ENCODE results near the gene SLC2A6.
A peak's percentile ranks its signal among the peaks of the same experiment; 100 is the strongest.

The SLC2A6 gene

DNA sequence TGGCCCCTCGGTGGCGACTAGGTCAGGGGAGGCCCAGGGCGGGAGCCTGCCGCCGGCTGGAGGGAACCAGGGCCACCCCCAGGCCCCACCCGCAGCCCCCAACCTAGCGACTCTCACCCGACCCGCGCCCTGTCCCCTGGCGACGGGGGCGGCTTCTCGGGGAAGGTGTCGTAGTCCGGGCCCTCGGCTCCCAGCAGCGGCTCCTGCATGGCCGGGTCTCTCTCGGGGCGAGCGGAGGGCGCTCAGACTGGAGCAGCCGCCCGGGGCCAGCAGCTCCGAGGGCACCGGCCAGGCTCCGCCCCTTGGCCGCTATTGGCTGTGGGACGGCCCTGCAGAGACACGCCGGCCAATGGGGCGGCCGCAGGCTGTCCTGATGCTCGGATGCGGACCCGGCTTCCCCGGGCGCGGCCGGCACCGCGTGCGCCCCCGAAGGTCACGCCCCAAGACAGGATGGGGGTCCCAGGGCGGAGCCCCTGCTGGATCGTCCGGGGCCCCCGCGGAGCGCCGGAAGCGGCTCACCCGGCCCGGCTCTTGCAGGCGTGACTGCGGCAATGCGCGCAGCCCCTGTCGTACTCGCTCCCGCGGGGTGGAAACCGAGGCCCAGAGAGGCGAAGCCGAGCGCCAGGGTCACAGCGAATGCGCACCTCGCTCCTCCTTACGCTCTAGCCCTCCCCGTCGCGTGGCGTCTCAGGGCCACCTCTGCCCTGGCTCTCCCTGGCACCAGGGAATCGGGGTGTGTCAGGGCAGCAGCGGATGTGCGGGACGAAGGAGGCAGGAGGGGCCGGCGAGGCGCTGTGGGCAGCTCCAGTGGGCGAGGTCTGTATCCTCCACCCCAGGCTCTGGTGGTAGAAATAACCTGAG, at the start of gene SLC2A6:
Gene SLC2A6, minus strand, starts transcription at position 249 of the 861 bp plus-strand sequence. Its CDS starts 40 bp downstream, at position 209.
- peak; percentile 80 for DNase-seq

- DNase-seq: no peak
Observed at GRCh38 chr9:133528001-133528875, 49.3 kb upstream of the SLC2A6 start.

DNA sequence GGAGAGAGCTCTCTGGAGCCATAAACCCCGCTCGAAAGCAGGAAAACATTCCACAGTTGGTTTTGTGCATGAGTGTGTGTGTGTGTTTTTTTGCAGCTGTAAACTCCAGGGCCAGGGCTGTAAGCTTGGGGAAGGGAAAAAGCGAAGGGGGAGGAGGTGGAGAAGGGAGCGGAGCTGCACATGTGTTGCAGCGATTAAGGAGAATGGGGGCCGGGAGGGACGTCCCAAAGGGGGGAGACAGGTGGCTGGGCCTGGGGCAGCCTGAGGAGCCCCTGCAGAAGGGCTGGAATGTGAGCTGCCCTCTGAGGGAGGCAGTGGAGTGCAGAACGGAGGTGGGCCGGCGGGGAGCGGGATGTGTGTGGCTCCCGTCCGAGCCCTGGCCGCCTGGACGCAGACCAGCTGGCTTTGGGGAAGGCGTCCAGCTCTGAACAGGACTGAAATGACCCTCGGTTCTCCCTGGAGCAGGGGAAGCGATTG, 48.6 kb upstream of the SLC2A6 start:
- no peak for DNase-seq

GRCh38 chr9:133526721-133527321, 47.9 kb upstream of the SLC2A6 start:
- no peak for DNase-seq

DNA sequence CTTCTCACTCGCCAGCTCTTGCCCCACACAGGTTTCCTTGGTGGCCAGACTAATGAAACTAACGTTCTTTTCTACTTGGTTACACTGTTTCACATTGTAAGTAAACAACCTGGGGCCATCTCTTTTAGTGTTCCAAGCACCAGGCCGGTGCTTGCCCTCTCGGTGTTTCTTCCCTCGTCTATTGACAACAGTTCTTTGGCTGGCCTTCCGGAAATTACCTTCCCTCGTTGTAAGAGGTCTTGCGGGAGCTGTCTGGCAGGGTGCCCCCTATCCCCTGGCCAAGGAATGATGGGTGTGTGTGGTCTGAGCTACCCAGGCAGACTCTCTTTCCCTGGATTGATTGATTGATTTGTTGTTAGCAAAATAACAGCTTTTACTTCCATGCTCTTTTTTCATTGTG, 46.8 kb upstream of the SLC2A6 start:
- DNase-seq: no peak

DNA sequence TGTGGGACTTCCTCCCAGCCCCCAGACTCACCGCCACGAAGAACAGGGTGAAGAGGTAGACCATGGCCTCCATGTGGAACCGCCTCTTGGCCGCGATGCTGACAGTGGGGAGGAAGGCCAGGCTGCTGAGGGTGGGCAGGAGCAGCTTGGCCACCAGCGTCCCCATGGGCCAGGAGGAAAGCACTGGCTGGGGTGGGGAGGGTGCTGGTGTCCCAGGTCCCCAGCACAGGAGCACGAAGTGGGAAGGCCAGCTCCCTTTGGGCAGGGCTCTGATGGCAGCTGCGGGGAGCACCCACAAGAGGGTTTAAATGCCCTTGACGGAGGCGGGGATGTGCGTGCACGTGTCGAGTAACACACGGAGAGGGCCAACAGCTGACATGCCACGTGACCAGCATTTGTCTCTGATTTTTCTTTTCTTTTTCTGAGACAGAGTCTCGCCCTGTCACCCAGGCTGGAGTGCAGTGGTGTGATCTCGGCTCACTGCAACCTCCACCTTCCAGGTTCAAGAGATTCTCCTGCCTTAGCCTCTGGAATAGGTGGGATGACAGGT, 45.9 kb upstream of the SLC2A6 start, which contains the start of gene MYMK:
Gene MYMK, minus strand, starts transcription at position 281 of the 550 bp plus-strand sequence. Its CDS starts 115 bp downstream, at position 166.
- no peak for DNase-seq

DNA sequence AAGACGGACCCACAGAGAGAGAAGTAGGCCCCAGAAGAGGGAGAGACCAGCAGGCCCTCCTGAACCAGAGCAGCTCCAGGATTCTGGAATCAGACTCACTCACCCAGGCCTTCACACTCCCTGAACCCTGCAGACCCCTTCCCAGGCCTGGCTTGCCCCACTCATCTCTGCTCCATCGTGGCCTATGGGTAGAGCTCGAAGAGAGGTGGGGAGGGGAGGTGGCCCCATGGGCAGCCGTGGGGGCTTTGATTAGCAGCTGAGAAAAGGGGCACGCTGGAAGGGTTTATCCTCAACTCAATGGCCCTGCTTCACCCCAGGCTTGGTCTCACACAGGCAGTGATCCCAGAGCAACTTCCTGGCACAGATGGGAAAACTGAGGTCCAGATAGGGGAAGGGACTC, 45.2 kb upstream of the SLC2A6 start:
- no peak for DNase-seq

- DNase-seq: no peak
Observed at GRCh38 chr9:133523106-133523505, 44.2 kb upstream of the SLC2A6 start.

DNA sequence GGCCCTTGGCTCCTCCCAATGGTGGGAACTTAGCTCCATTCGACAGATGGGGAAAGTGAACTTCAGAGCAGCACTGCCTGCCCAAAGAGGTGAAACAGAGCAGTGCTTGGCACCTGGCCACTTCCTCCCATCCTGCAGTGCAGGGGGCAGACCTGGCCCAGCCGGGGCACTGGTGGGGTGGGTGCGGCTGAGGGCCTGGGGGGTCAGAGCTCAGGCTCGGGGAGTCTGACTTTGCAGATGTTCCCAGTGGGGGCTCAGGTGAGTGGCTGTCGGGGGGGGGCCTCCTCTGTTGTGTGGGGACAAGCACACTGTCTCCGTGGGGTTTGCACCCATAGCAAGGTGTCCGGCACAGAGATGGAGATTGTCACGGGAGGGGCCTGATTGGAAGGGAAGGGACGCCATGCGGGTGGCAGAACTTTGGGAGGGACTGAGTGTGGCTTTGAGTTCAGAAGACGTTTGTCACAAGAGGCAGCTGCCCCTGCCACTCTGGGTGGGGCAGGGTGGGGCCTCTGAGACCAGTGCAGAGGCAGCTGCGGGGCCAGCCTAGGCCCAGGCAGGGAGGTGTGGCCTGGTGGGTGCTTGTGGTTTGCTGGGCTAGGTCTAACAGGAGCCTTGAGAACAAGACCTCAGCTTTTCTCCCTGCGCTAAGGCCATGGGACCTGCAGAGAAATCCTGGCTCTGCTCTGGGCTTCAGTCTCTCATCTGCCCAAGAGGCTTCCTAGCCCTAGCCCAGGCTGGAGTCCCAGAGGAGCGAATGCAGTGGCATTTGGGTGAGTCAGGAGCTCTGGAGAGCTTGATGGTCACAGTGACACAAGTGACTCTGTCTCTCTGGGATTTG, 43.4 kb upstream of the SLC2A6 start:
- no peak for DNase-seq

GRCh38 chr9:133521122-133522072, 42.5 kb upstream of the SLC2A6 start:
- no peak for DNase-seq

GRCh38 chr9:133520121-133520835, 41.4 kb upstream of the SLC2A6 start:
- no peak for DNase-seq

DNA sequence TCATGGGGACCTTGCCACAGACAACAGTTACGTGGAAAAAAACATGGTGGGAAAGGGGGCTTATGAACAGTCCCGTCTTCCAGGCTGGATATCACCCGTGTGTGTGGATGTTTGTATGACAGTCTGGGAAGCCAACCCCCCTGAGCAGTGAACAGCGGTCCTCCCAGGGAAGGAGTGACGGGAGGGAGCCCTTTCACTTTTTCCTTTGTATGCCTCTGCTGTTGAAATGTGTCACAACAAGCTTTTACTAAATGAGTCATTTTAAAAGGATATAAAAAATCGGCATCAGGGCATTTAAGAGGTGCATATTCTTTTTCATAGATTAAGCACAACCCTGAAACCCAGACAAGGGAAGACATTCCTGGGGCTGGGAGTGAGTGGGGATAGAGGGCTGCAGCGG, 40.8 kb upstream of the SLC2A6 start:
- DNase-seq: no peak

GRCh38 chr9:133518706-133519449, 40.0 kb upstream of the SLC2A6 start:
- no peak for DNase-seq

- no peak for DNase-seq
Observed at GRCh38 chr9:133518200-133518599, 39.3 kb upstream of the SLC2A6 start.

DNA sequence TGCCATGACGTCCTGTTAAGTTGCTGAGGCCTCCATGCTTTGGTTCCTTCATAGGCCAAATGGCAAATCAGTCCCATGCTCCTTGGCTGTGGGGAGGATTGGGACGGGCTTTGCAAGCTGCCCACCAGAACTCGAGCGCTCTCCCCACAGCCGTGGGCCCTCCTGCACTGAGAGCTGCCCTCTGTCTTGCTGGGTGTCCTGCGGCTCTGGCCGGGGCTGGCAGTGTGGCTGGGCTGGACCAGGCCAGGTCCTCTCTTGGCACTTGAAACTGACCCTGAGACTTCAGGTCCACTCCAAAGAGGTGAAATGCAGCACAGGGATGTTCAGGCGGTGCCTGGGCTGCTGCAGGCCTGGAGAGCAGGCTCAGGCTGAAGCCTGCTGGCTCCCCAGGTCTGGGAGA, 38.8 kb upstream of the SLC2A6 start:
- DNase-seq: no peak

- DNase-seq: no peak
Observed at GRCh38 chr9:133516961-133517350, 38.1 kb upstream of the SLC2A6 start.

- DNase-seq: no peak
Observed at GRCh38 chr9:133516256-133516960, 37.5 kb upstream of the SLC2A6 start.

GRCh38 chr9:133515615-133516255, 36.8 kb upstream of the SLC2A6 start:
- DNase-seq: no peak
